HepG2 (cell line): ENCODE data around the gene PNKD. TPM values are rescaled to one million over a fixed set of nuclear protein-coding genes. Genes with fewer than 3 reads are reported as not detected.

Experiments
- ATAC-seq: fragments of 200-7000 bp; cut with Tn5 transposase; 3 replicates; pipeline ENCODE4 v1.9.1; 2020; ENCODE audit warnings: mild to moderate bottlenecking, moderate library complexity
- BruUV-seq: library from RNA; stranded (reverse); fragments of 400-500 nt; replicated peaks from 2 replicates; lab custom pipeline; 2021; lab: Mats Ljungman, UMichigan
- CTCF ChIA-PET: fragments of 300-600 bp; formaldehyde crosslinking; extraction: SDS; loops from one replicate; lab custom pipeline; 2021; ENCODE audit warnings: low total read pairs, inconsistent platforms, low intra/inter-chr PET ratio; lab: Yijun Ruan, JAX
- POLR2A ChIA-PET: fragments of 350-600 bp; sonication (Branson Sonifier 250); formaldehyde crosslinking; loops from one replicate; lab custom pipeline; 2020; ENCODE audit warnings: antibody characterized with exemption, inconsistent platforms; lab: Yijun Ruan, JAX
- DNase-seq: peaks from one replicate; pipeline ENCODE4 v3.0.0-alpha.2; 2015; ENCODE audit warnings: low spot score
- FAIRE-seq: peaks from 3 replicates; lab custom pipeline; 2011; peaks lifted over from hg19 to GRCh38; lab: Jason Lieb, UNC
- H2AFZ ChIP-seq: one replicate; pipeline ENCODE4 v1.6.1; 2011; ENCODE audit warnings: low read length, inconsistent platforms
- H3K27ac ChIP-seq: fragments of 300-600 bp; 3 replicates; pipeline ENCODE4 v1.8.0; 2011; ENCODE audit warnings: mixed run types, mild to moderate bottlenecking, mixed read lengths, low read length, inconsistent platforms; ENCODE audit not compliant: insufficient read depth; ENCODE audit errors: extremely low read length
- H3K27me3 ChIP-seq, 2 experiments: fragments of 200-600 bp in 1 of 2; 2 replicates in 1 of 2; 3 replicates in 1 of 2; pipeline versions ENCODE4 v1.6.0 to v1.8.0; 2011; ENCODE audit warnings: low read length in 2 of 2, mild to moderate bottlenecking in 2 of 2, moderate library complexity in 2 of 2, inconsistent platforms in 1 of 2; ENCODE audit not compliant: insufficient read depth in 2 of 2, control insufficient read depth in 1 of 2
- H3K36me3 ChIP-seq, 2 experiments: fragments of 200-600 bp in 1 of 2; replicated peaks in 1 of 2; 2 replicates in 1 of 2; 3 replicates in 1 of 2; pipeline versions ENCODE4 v1.5.1 to v1.8.0; 2011; ENCODE audit warnings: low read length in 2 of 2, inconsistent platforms in 1 of 2; ENCODE audit not compliant: insufficient read depth in 2 of 2, control insufficient read depth in 1 of 2
- H3K4me1 ChIP-seq: 2 replicates; pipeline ENCODE4 v1.5.1; 2012; ENCODE audit warnings: low read length, inconsistent platforms; ENCODE audit not compliant: insufficient read depth
- H3K4me2 ChIP-seq: 2 replicates; pipeline ENCODE4 v1.6.0; 2011; ENCODE audit warnings: low read depth, low read length, inconsistent platforms
- H3K4me3 ChIP-seq, 3 experiments: fragments of 200-600 bp in 1 of 3; sonication (generic), shearing (Covaris generic) in 1 of 3; replicated peaks in 1 of 3; 2 replicates each; pipeline ENCODE4 v1.5.1; 2011 to 2016; ENCODE audit warnings: low read length in 3 of 3, inconsistent platforms in 2 of 3, low read depth in 2 of 3, mild to moderate bottlenecking in 2 of 3, control low read depth in 1 of 3, mixed read lengths in 1 of 3; ENCODE audit not compliant: insufficient read depth in 1 of 3
- H3K79me2 ChIP-seq: one replicate; pipeline ENCODE4 v1.6.1; 2011; ENCODE audit warnings: low read length, inconsistent platforms; ENCODE audit not compliant: insufficient read depth
- H3K9ac ChIP-seq: 2 replicates; pipeline ENCODE4 v1.6.0; 2011; ENCODE audit warnings: mild to moderate bottlenecking, low read depth, low read length, inconsistent platforms; ENCODE audit not compliant: insufficient read depth
- H3K9me3 ChIP-seq: 2 replicates; pipeline ENCODE4 v1.5.1; 2012; ENCODE audit warnings: mild to moderate bottlenecking, low read length
- H4K20me1 ChIP-seq: 2 replicates; pipeline ENCODE4 v1.6.0; 2011; ENCODE audit warnings: inconsistent platforms, mild to moderate bottlenecking, low read length, moderate library complexity; ENCODE audit not compliant: insufficient read depth
- ADNP ChIP-seq: sonication (generic); formaldehyde crosslinking; IDR thresholded peaks from 2 replicates; pipeline ENCODE4 v1.4.0; 2020; ENCODE audit warnings: missing genetic modification reagents
- GATAD2A ChIP-seq: IDR thresholded peaks from 2 replicates; pipeline ENCODE4 v1.6.1; 2016
- HMGA1 ChIP-seq: sonication (generic); formaldehyde crosslinking; conservative IDR thresholded peaks from 2 replicates; pipeline ENCODE4 v1.4.0; 2020; ENCODE audit warnings: missing genetic modification reagents
- MED8 ChIP-seq: sonication (generic); formaldehyde crosslinking; IDR thresholded peaks from 2 replicates; pipeline ENCODE4 v1.8.1; 2023; ENCODE audit warnings: mild to moderate bottlenecking, missing genetic modification reagents; ENCODE audit not compliant: insufficient replicate concordance
- NCOA5 ChIP-seq: sonication (generic); formaldehyde crosslinking; IDR thresholded peaks from 2 replicates; pipeline ENCODE4 v1.4.0; 2020; ENCODE audit warnings: missing genetic modification reagents
- TSC22D2 ChIP-seq: sonication (generic); formaldehyde crosslinking; IDR thresholded peaks from 2 replicates; pipeline ENCODE4 v1.5.1; 2020; ENCODE audit warnings: missing genetic modification reagents, mild to moderate bottlenecking, borderline replicate concordance
- WIZ ChIP-seq: sonication (generic); formaldehyde crosslinking; IDR thresholded peaks from 2 replicates; pipeline ENCODE4 v1.5.1; 2020; ENCODE audit warnings: mild to moderate bottlenecking, missing genetic modification reagents
- ZNF75D ChIP-seq: sonication (generic); formaldehyde crosslinking; IDR thresholded peaks from 2 replicates; pipeline ENCODE4 v1.8.1; 2023; ENCODE audit warnings: missing genetic modification reagents, mild to moderate bottlenecking, borderline replicate concordance
- WGBS: methylation state at CpG from one replicate; pipeline ENCODE4 v1.1.6; 2017; ENCODE audit warnings: low lambda C conversion rate; 5-methylcytosine and 5-hydroxymethylcytosine counted together
- in situ Hi-C: cut with HindIII; loops from 2 replicates; pipeline ENCODE4 v1.10.0; 2017; ENCODE audit warnings: low pct_unique_long_range_greater_than_20kb; ENCODE audit not compliant: extremely low pct_ligation_motif_present
- intact Hi-C: fragments of 100-400 bp; cut with micrococcal nuclease; formaldehyde crosslinking; loops from one replicate; pipeline ENCODE4 v1.10.0; 2022; ENCODE audit not compliant: unreplicated experiment
- polyA plus RNA-seq, 8 experiments: library from polyadenylated mRNA; depleted of rRNA in 3 of 8; stranded (reverse) in 7 of 8; unstranded in 1 of 8; fragments of >200 nt; fragmentation: Illumina TruSeq in 4 of 8; extraction: Trizol in 4 of 8; gene quantifications; 2 replicates each; pipeline versions ENCODE4 v1.2.1 to v1.2.3, GENCODE V29; 2011 to 2016; ENCODE audit warnings: low read depth in 4 of 8, missing spikeins in 1 of 8, mixed read lengths in 1 of 8; ENCODE audit not compliant: insufficient read depth in 1 of 8
- total RNA-seq, 5 experiments: library from RNA; depleted of rRNA; stranded (reverse); fragments of >200 nt; fragmentation: Illumina TruSeq; extraction: Trizol; gene quantifications; 2 replicates each; pipeline ENCODE4 v1.2.3, GENCODE V29; 2016; ENCODE audit warnings: low read depth in 1 of 5
- TF ChIP-seq, protein P1 (sequence below): IDR thresholded peaks from 2 replicates; pipeline ENCODE4 v1.6.1; 2012; ENCODE audit warnings: low read length, improper control_type of control experiment
- TF ChIP-seq, protein P2 (sequence below): IDR thresholded peaks from 2 replicates; pipeline ENCODE4 v1.6.1; 2016; ENCODE audit warnings: missing compliant biosample characterization, missing genetic modification reagents, borderline replicate concordance
- TF ChIP-seq, protein P3 (sequence below): sonication (generic); formaldehyde crosslinking; IDR thresholded peaks from 2 replicates; pipeline ENCODE4 v1.5.1; 2020; ENCODE audit warnings: mild to moderate bottlenecking, moderate library complexity, missing genetic modification reagents

The PNKD gene
- total and polyA plus RNA-seq, 2 of the 13 experiments (the other 11 are each of a cell fraction or from before 2014, with no cell fraction given) = 55.9 to 80.4 TPM

DNA sequence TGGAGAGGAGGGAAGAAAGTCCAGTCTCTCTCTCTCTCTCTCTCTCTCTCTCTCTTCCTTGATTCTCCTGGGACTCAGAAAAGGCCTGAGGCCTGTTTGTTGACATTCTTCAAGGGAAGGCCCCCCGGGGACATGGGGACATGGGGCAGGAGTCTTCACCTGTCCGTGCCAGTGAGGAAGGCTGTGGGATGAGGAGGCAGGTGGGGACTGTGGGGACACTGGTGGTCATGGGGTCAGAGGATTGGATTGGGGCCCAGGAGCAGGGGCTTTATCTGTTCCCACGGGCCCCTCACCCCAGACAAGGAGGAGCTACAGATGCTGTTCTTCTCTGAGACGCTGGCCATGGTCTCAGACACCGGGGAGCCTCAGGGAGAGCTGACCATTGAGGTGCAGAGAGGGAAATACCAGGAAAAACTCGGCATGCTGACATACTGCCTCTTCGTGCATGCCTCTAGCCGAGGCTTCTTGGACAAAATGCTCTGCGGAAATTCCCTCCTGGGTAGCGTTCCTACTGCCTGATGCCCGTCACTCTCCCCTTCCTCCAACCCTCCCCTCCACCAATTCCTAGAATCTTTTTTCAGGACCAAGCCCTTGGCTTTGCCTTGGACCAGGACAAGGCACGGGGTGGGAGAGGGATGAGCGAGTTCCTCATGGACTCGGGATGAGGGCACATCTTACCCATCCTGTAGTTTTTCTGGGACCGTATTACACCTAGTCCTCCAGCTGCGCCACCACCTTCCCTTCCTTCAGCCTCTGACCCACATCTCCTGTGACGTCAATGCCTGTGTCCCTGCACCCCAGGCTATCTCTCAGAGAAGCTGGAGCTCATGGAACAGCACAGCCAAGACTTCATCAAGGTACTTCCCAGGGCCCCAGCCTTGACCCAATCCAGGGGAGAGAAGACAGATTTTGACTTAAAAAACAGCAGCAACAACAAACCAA, 87.2 kb downstream of the PNKD start (continued):
- 0 out of 2 replicates have a peak, but pooled peaks have one; percentile 18 for TF ChIP-seq TSC22D2 (CRISPR knock-in tag)
- TF ChIP-seq WIZ (CRISPR knock-in tag) = 0 out of 2 replicates have a peak, but pooled peaks have one; percentile 40

DNA sequence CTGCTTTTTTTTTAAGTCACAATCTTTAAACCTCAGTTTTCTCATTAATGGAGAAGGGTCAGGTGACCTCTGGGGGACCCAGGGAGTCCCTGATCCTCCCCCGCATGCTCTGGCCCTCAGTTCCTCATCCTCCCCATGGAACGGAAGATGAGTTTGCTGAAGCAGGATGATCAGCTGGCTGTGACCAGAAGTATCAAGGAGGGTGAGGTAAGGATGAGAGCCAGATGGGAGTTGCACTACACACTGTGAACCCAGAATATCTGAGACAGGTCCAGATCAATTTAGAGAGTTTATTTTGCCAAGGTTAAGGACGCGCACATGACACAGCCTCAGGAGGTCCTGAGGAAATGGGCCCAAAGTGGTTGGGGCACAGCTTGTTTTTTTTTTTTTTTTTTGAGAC, 90.1 kb downstream of the PNKD start:
- DNase-seq (no peak), ATAC-seq (no peak), FAIRE-seq (no peak)
- 68% methylated on average over 4 of the region's 4 CpGs for WGBS
- H2AFZ ChIP-seq = no peak overlapping the region
- H3K4me2 ChIP-seq = no peak overlapping the region
- H3K27ac ChIP-seq = no peak overlapping the region
- H4K20me1 ChIP-seq = no peaks in the 10 kb centered on the region
- H3K36me3 ChIP-seq = no peaks in the 10 kb centered on the region
- no peak overlapping the region for H3K4me3 ChIP-seq
- no TSS peak for BruUV-seq
- intact Hi-C loops (no loop called here), in situ Hi-C loops (no loop called here)
- ChIA-PET CTCF (no interaction called here), POLR2A (interaction anchor here (1.5 to 2.4 kb wide), 2 partner anchors 26 to 40 kb away, joined by 3 to 8 read pairs; partner anchors contain the start of gene CTDSP1)
- H3K9me3 ChIP-seq = no peaks in the 10 kb centered on the region
- no peak overlapping the region for H3K9ac ChIP-seq
- TF ChIP-seq MED8 (CRISPR knock-in tag) (no peak), ZNF75D (no peak), HMGA1 (CRISPR knock-in tag) (no peak), NCOA5 (CRISPR knock-in tag) (no peak), GATAD2A (no peak), ADNP (CRISPR knock-in tag) (no peak)
- TF ChIP-seq, protein P1, sequence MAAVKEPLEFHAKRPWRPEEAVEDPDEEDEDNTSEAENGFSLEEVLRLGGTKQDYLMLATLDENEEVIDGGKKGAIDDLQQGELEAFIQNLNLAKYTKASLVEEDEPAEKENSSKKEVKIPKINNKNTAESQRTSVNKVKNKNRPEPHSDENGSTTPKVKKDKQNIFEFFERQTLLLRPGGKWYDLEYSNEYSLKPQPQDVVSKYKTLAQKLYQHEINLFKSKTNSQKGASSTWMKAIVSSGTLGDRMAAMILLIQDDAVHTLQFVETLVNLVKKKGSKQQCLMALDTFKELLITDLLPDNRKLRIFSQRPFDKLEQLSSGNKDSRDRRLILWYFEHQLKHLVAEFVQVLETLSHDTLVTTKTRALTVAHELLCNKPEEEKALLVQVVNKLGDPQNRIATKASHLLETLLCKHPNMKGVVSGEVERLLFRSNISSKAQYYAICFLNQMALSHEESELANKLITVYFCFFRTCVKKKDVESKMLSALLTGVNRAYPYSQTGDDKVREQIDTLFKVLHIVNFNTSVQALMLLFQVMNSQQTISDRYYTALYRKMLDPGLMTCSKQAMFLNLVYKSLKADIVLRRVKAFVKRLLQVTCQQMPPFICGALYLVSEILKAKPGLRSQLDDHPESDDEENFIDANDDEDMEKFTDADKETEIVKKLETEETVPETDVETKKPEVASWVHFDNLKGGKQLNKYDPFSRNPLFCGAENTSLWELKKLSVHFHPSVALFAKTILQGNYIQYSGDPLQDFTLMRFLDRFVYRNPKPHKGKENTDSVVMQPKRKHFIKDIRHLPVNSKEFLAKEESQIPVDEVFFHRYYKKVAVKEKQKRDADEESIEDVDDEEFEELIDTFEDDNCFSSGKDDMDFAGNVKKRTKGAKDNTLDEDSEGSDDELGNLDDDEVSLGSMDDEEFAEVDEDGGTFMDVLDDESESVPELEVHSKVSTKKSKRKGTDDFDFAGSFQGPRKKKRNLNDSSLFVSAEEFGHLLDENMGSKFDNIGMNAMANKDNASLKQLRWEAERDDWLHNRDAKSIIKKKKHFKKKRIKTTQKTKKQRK = no peak
- TF ChIP-seq, protein P2, sequence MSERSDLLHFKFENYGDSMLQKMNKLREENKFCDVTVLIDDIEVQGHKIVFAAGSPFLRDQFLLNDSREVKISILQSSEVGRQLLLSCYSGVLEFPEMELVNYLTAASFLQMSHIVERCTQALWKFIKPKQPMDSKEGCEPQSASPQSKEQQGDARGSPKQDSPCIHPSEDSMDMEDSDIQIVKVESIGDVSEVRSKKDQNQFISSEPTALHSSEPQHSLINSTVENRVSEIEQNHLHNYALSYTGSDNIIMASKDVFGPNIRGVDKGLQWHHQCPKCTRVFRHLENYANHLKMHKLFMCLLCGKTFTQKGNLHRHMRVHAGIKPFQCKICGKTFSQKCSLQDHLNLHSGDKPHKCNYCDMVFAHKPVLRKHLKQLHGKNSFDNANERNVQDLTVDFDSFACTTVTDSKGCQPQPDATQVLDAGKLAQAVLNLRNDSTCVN = no peak
- TF ChIP-seq, protein P3, sequence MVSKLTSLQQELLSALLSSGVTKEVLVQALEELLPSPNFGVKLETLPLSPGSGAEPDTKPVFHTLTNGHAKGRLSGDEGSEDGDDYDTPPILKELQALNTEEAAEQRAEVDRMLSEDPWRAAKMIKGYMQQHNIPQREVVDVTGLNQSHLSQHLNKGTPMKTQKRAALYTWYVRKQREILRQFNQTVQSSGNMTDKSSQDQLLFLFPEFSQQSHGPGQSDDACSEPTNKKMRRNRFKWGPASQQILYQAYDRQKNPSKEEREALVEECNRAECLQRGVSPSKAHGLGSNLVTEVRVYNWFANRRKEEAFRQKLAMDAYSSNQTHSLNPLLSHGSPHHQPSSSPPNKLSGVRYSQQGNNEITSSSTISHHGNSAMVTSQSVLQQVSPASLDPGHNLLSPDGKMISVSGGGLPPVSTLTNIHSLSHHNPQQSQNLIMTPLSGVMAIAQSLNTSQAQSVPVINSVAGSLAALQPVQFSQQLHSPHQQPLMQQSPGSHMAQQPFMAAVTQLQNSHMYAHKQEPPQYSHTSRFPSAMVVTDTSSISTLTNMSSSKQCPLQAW (CRISPR knock-in tag) = no peak
- peaks cover 65% of the 10 kb centered on the region for H3K4me1 ChIP-seq
- H3K79me2 ChIP-seq = no peaks in the 10 kb centered on the region
- no peaks in the 10 kb centered on the region; a peak in 3 of 5 replicates for H3K27me3 ChIP-seq
